ENCODE data around the gene RPP30. TPM values are rescaled to one million over a fixed set of nuclear protein-coding genes. Genes with fewer than 3 reads are reported as not detected.

RPP30 gene
- polyA plus RNA-seq, 3 donors = 24.9 to 42.9 (median 40.3) TPM

GRCh38 chr10:90911133-90912051 lies 39.6 kb downstream of the RPP30 start:
- TF ChIP-seq, protein P1, sequence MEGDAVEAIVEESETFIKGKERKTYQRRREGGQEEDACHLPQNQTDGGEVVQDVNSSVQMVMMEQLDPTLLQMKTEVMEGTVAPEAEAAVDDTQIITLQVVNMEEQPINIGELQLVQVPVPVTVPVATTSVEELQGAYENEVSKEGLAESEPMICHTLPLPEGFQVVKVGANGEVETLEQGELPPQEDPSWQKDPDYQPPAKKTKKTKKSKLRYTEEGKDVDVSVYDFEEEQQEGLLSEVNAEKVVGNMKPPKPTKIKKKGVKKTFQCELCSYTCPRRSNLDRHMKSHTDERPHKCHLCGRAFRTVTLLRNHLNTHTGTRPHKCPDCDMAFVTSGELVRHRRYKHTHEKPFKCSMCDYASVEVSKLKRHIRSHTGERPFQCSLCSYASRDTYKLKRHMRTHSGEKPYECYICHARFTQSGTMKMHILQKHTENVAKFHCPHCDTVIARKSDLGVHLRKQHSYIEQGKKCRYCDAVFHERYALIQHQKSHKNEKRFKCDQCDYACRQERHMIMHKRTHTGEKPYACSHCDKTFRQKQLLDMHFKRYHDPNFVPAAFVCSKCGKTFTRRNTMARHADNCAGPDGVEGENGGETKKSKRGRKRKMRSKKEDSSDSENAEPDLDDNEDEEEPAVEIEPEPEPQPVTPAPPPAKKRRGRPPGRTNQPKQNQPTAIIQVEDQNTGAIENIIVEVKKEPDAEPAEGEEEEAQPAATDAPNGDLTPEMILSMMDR (IDR thresholded peaks at IDR 0.05) = peak; percentile 76
- Histone ChIP-seq H3K27me3 (ENCODE audit: control insufficient read depth in 2 of 2, insufficient read depth in 2 of 2, low read length in 2 of 2) (no peaks in the 10 kb centered on the region), H3K9ac (ENCODE audit: insufficient read depth, low read length, poor library complexity, severe bottlenecking) (no peak overlapping the region), H3K4me3 (replicated peaks in 1 of 3; ENCODE audit: low read depth in 2 of 3, low read length in 3 of 3) (no peak overlapping the region), H3K79me2 (ENCODE audit: insufficient read depth, low read length) (no peaks in the 10 kb centered on the region), H3K9me3 (replicated peaks in 1 of 2; ENCODE audit: control insufficient read depth in 1 of 2, insufficient read depth in 1 of 2, low read length in 2 of 2) (no peaks in the 10 kb centered on the region), H3K27ac (ENCODE audit: low read depth in 1 of 2, low read length in 2 of 2) (no peak overlapping the region), H3K4me2 (replicated peaks; ENCODE audit: extremely low read depth, low read length, poor library complexity, severe bottlenecking) (no peak overlapping the region), H3K36me3 (replicated peaks in 1 of 2; ENCODE audit: control insufficient read depth in 1 of 2, insufficient read depth in 2 of 2, low read length in 2 of 2) (no peaks in the 10 kb centered on the region), H2AFZ (ENCODE audit: insufficient read depth, low read depth, low read length, poor library complexity, severe bottlenecking) (peak overlapping the region; percentile 48), H3K4me1 (ENCODE audit: control insufficient read depth in 1 of 2, insufficient read depth in 2 of 2, low read length in 2 of 2) (no peaks in the 10 kb centered on the region), H4K20me1 (ENCODE audit: insufficient read depth, low read length) (no peaks in the 10 kb centered on the region)
- H3K27ac Mint-ChIP-seq = peak overlapping the region in 2 of 7 donors; percentile 37 to 63
- DNase-seq = peak; percentile 28 to 53 (median 48)
- H3K27me3 Mint-ChIP-seq (ENCODE audit: low read depth in 3 of 3) = peaks cover 3 to 4% (median 3%) of the 10 kb centered on the region in 3 donors
- H3K9me3 Mint-ChIP-seq = peaks cover 0 to 2% (median 0%) of the 10 kb centered on the region in 7 donors
- 5% methylated on average over 3 of the region's 12 CpGs for WGBS (ENCODE audit: insufficient coverage)
- peaks cover 4% of the 10 kb centered on the region for H3K4me1 Mint-ChIP-seq
- no peak overlapping the region for H3K4me3 Mint-ChIP-seq
- intact Hi-C loops (cut with micrococcal nuclease) = loop anchor here in 1 of 2 donors (10.0 kb wide), 1 partner anchor 343 kb away; no protein-coding TSS in a partner anchor
- H3K36me3 Mint-ChIP-seq = peaks cover 2 to 6% of the 10 kb centered on the region in 2 donors

DNA sequence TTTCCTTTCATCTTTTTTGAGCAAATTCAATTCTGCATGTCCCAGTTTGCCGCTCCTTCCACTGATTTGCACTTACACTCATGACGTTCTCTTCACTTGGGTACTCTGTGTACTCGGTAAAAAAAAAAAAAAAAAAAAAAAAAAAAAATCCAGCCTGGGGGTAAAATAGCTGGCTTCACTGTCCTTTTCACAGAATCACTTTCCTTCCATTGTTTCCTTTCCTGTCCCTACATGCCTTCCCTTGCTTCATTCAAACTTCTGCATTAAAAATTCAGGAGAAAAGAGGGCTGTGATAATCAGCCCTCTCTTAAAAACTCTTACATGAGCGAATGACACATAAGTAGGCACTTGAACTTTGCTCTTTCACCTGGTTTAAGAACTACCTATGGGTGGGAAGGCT lies 40.4 kb downstream of the RPP30 start:
- intact Hi-C loops (cut with micrococcal nuclease) = loop anchor here in 1 of 2 donors (10.0 kb wide), 1 partner anchor 343 kb away; no protein-coding TSS in a partner anchor
- H3K36me3 Mint-ChIP-seq = peaks cover 0 to 2% of the 10 kb centered on the region in 2 donors

More for the DNA sequence above, 40.4 kb downstream of the RPP30 start:
- H3K9me3 ChIP-seq (replicated peaks in 1 of 2; ENCODE audit: control insufficient read depth in 1 of 2, insufficient read depth in 1 of 2, low read length in 2 of 2) = no peaks in the 10 kb centered on the region
- H3K27me3 Mint-ChIP-seq (ENCODE audit: low read depth in 3 of 3) = peaks cover 3 to 6% (median 6%) of the 10 kb centered on the region in 3 donors
- H3K27ac ChIP-seq (ENCODE audit: low read depth in 1 of 2, low read length in 2 of 2) = no peak overlapping the region
- no peaks in the 10 kb centered on the region for H4K20me1 ChIP-seq (ENCODE audit: insufficient read depth, low read length)
- TF ChIP-seq, protein P1 (IDR thresholded peaks at IDR 0.05) = no peak
- H3K4me3 ChIP-seq (replicated peaks in 1 of 3; ENCODE audit: low read depth in 2 of 3, low read length in 3 of 3) = no peak overlapping the region
- no peaks in the 10 kb centered on the region for H3K36me3 ChIP-seq (replicated peaks in 1 of 2; ENCODE audit: control insufficient read depth in 1 of 2, insufficient read depth in 2 of 2, low read length in 2 of 2)
- H3K4me3 Mint-ChIP-seq = no peak overlapping the region
- peaks cover 4% of the 10 kb centered on the region for H3K4me1 Mint-ChIP-seq
- H3K9me3 Mint-ChIP-seq = peaks cover 0 to 2% (median 0%) of the 10 kb centered on the region in 7 donors
- H3K9ac ChIP-seq (ENCODE audit: insufficient read depth, low read length, poor library complexity, severe bottlenecking) = no peak overlapping the region
- H3K4me2 ChIP-seq (replicated peaks; ENCODE audit: extremely low read depth, low read length, poor library complexity, severe bottlenecking) = no peak overlapping the region
- no peak overlapping the region for H2AFZ ChIP-seq (ENCODE audit: insufficient read depth, low read depth, low read length, poor library complexity, severe bottlenecking)
- H3K79me2 ChIP-seq (ENCODE audit: insufficient read depth, low read length) = no peaks in the 10 kb centered on the region
- H3K4me1 ChIP-seq (ENCODE audit: control insufficient read depth in 1 of 2, insufficient read depth in 2 of 2, low read length in 2 of 2) = no peaks in the 10 kb centered on the region
- H3K27ac Mint-ChIP-seq = no peak overlapping the region
- DNase-seq = no peak
- no CpG with 5 or more reads among the region's 4 CpGs for WGBS (ENCODE audit: insufficient coverage)
- no peaks in the 10 kb centered on the region for H3K27me3 ChIP-seq (ENCODE audit: control insufficient read depth in 2 of 2, insufficient read depth in 2 of 2, low read length in 2 of 2)

Data from CD14-positive monocyte (primary cell).